SH-SY5Y (cell line): ENCODE data around the gene SLC25A47.

Source experiments
- GATA2 ChIP-seq: IDR thresholded peaks from 2 replicates; pipeline ENCODE4 v1.6.1; 2011; ENCODE audit warnings: mild to moderate bottlenecking, low read depth, low read length
- GATA3 ChIP-seq: IDR thresholded peaks from 2 replicates; pipeline ENCODE4 v1.6.1; 2011; ENCODE audit warnings: low read depth, mild to moderate bottlenecking, low read length, moderate library complexity

- TF ChIP-seq GATA3 (no peak), GATA2 (no peak)
Measured at GRCh38 chr14:100314724-100315123, 8.4 kb upstream of the SLC25A47 start.
